ENCODE data around the gene SORCS2.

SORCS2 gene

DNA sequence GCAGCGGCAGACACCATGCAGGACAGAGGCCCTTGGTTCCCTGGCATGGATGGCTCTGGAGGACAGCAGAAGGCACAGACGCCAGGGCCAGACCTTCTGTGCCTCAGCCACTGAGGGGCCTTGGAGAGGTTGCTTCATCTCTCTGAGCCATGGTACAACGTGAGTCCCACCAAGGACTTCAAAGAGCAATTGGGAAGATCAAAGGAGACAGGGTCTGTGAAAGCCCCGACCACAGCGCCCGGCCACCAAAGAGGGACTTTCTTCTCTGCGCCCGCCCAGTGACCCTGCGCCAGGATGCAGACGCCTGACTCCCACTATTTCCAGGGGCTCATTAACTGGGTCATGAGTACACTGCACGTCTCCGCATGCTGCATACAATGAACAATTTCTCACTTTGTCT, 573.3 kb downstream of the SORCS2 start:
- DNase-seq: no peak

- DNase-seq: no peak
Measured at GRCh38 chr4:7766086-7766485, 573.7 kb downstream of the SORCS2 start.

DNA sequence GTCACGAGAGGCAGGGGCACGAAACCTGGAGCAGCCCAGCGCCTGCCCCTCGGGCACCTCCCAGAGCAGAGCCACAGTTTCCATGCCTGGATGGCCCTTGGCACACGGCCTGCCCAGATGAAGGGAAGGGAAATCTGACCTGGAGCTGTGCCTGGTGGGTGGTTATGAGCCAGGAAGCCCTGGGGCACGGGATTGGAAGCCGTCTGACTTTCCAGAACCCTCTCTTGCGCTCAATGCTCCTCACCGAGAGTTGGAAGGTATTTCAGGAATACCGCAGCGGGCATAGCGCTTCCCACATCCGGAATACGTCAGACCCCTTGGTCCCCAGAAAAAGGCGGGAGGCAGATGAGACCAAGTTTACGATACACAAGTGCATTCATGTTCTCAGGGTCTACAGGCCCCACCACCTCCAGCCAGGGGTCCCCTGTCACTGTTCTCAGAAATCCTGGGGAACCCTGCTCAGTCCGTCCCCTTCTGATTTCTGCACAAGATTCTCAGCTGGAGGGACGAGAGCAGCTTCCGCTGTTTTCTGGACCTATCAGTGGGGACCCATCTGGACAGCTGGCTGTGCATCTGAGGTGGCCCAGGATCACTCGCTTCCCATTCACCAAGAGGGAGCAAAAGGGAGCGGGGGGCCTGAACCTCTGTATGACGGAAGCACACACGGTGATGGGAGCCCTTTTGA, 574.5 kb downstream of the SORCS2 start:
- DNase-seq: no peak

DNA sequence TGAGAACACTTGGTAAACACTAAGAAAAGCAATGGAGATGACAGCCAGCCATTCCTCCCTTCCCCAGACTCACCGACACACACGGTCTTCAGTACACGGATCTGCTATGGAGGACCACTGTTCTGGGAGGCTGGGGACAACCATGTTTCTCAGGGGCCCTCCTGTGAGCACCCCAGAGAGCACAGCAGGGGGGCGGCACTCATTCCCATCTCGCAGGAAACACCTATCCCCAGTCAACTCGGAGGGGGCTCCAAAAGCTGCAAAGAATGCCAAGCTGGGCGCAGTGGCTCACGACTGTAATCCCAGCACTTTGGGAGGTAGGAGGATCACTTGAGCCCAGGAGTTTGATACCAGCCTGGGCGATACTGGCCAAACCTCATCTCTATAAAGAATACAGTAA, 575.2 kb downstream of the SORCS2 start:
- DNase-seq: no peak

DNA sequence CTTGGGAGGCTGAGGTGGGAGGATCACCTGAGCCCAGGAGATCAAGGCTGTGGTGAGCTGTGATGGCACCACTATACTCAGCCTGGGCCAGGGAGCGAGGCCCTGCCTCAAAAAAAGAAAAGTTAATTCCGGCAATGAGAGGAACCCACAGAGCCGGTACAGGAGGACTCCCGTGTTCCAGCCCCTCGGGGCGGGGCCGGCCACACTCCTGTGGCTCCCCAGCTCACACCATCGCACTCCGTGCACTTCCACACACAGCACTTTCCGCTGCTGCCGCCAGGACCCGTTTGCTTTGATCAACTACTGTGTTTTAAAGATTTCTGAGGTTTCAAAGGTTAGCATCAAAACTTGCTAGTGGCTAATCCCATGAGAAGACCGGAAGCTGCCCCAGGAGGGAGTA, 575.6 kb downstream of the SORCS2 start:
- DNase-seq: no peak

DNA sequence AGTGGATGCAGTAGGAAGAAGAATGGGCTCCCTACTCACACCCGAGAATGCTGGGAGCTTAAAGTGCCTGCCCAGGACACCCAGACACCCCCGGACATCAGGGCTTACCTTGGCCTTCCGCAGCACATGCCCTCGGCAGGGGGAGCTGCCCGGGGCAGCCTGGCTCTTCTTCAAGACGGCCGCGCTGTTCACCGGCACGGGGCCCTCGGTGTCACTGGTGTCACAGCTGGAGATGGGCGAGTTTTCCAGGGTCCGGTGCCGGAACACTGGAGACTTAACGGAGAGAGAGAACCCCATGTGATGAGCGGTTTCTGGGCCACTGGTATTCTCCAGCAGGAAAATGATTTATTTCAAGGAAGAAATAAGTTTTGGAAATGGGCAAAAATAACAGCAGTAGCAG, 576.4 kb downstream of the SORCS2 start:
- no peak for DNase-seq

GRCh38 chr4:7769396-7770223, 577.3 kb downstream of the SORCS2 start:
- DNase-seq: no peak

- DNase-seq: no peak
Measured at GRCh38 chr4:7770224-7771050, 578.1 kb downstream of the SORCS2 start.

GRCh38 chr4:7771056-7771455, 578.7 kb downstream of the SORCS2 start:
- DNase-seq: no peak

- no peak for DNase-seq
Measured at GRCh38 chr4:7771541-7772507, 579.5 kb downstream of the SORCS2 start.

DNA sequence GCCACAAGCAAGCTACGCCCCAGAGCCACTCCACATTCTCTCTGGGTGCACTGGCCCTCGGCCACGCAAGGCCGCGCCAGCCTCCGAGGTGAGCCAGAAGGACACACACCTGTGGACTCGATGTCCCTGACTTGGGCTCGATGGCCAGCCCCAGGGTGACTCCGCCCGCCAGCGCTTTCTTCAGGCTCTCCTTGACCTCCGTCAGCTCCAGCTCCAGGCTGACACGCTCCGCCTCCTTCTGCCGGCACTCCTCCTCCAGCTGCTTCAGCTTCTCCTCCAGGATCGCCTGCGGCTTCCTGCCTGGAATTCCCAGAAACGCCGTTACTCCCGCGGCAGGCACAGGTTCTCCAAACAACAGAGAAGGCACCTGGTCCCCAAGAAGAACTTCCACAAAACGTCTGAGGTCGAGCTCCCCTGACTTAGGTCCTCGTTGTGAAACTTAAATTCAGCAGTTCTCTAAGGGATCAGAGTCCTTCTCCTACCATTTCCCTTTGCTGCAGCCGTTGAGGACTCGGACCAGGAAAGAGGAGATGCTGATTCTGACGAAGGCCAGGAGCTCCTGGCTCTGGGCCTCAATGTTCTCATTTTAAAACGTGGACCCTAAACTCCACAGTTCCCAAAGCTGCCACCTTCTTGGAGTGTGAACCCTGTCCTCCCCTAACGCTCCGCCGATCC, 580.5 kb downstream of the SORCS2 start:
- no peak for DNase-seq

DNA sequence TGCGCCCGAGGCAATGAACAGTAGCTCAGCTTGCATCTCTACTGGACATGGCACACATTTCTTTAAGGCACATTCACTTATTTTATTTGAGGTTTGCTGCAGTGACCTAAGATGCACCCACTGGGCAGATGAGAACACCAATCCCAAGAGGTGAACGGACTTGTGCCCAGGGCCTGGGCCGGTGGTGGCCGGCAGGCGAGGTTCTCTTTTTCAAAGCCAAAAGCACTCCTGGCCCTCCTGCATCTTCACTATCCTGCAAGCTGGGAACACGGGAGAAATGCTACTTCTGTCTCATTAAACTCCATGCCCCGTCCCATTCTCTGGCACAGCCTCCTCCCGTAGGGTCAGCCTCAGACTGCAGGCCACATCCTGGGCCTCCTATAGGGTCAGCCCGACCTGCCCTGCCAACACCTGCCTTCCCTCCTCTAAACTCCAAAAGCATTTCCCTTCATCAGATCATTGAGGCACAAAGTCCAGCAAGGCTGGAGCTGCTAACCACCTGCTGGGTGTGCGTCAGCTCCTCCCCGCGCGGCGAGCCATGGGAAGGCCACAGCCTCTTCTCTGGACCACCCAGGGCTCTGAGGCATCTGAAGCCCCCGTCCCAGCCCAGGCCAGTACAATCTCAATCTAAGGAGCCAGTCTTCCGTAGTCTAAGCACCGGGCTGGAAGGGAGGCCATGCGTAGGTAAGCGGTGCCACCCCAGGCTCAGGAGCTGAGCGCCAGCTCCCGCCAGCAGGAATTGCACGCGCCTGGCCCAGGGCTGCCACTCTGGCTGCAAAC, 581.3 kb downstream of the SORCS2 start:
- no peak for DNase-seq

- DNase-seq: no peak
Measured at GRCh38 chr4:7774301-7775294, 582.3 kb downstream of the SORCS2 start.

GRCh38 chr4:7775396-7775795, 583.1 kb downstream of the SORCS2 start:
- DNase-seq: no peak

- DNase-seq: no peak
Measured at GRCh38 chr4:7777017-7777710, 584.8 kb downstream of the SORCS2 start.

DNA sequence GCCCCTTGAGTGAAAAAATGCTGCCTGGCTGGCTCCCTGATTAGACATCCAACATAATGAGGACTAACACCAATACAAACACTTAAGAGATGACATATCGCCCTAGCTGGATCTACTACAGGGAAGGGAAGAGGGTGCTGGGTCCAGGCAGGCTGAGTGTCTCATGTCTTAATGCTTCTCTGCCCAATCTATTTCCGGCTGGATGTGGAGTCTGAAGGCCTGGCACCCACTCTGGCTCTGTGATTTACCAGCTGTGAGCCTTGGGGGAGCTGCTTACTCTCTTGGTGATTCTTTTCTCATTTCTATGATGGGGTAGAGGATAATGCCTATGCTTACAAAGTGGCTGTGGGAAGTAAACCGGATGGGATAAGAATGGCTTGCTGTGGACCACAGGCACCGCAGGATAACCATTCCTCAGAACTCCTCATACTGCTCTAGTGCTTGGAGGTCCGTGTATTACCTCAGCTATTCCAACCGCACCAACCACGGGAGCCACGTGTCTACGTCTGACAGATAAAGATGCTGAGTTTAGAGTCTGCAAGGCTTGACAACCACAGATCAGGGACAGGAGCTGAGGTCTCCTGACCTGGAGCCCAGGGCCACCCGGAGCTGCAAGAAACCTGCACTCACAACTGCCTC, 585.7 kb downstream of the SORCS2 start:
- no peak for DNase-seq

DNA sequence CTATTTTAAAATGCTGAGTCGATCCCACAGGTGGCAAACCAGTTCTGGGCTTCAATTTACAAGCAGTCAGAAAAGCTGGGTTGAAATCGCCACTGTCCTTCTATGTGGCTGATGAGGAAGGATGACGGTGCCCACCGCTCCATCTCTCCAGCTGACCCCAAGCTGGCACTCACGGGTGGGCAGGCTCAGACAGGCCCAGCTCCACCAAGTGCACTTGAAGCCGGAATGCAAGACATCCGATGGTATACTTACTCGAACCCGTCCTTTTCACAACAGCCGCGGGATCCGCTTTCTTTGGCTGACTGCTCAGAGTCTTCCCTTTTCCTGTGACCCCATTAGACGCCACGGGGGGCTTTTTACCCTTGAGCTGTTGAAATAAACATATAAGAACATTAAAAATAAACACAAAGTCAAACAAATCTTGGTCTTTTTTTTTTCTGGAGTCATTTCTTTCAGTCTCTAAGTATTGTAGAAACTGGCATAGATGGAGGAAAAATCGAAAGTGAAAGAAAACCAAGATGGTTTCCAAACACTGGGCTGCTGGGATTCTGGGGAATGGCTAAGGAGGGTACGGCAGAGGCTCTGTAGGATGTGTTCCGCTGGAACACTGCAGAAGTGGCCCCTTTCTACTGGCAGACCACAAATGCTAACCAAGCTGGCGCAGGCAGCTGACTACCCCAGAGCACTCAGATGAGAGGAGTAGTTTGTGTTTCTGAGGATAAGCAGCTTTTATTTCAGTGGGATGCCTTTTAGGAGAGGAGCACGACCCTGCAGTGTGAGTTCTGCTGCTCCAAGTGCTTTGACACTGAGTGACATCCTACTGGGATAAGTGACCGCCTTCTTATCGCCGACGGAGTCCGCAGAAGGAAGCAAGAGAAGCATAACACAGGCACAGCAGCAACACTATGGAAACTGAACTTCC, 586.4 kb downstream of the SORCS2 start:
- no peak for DNase-seq
